H1 (cell line): ENCODE results near the gene TMEM97. TPM values are rescaled to one million over a fixed set of nuclear protein-coding genes. Genes with fewer than 3 reads are reported as not detected.

ENCODE experiments used
- CBX8 ChIP-seq: fragments of 300-800, 300-1000 bp; sonication (generic); IDR thresholded peaks from 2 replicates; pipeline ENCODE4 v1.7.1; 2016; ENCODE audit warnings: low read depth, low read length, borderline replicate concordance
- CEBPB ChIP-seq: IDR thresholded peaks from 2 replicates; pipeline ENCODE4 v1.6.1; 2012; ENCODE audit warnings: low read depth, low read length
- CHD1 ChIP-seq: IDR thresholded peaks from 2 replicates; pipeline ENCODE4 v1.6.1; 2012; ENCODE audit warnings: low read depth, low read length, improper control_type of control experiment
- EGR1 ChIP-seq: IDR thresholded peaks from 2 replicates; pipeline ENCODE4 v1.6.1; 2011; ENCODE audit warnings: low read depth, low read length, borderline replicate concordance
- EP300 ChIP-seq, 2 experiments: IDR thresholded peaks; 1 replicate in 1 of 2; 2 replicates in 1 of 2; pipeline ENCODE4 v1.6.1; 2011 to 2012; ENCODE audit warnings: low read depth in 2 of 2, low read length in 2 of 2, mild to moderate bottlenecking in 2 of 2, borderline replicate concordance in 1 of 2, inconsistent platforms in 1 of 2, moderate library complexity in 1 of 2
- FOSL1 ChIP-seq: IDR thresholded peaks from 2 replicates; pipeline ENCODE4 v1.6.1; 2011; ENCODE audit warnings: mild to moderate bottlenecking, low read depth, low read length, moderate library complexity; ENCODE audit not compliant: insufficient read depth
- HDAC6 ChIP-seq: IDR thresholded peaks from one replicate; pipeline ENCODE4 v1.7.1; 2012; ENCODE audit warnings: low read depth, mild to moderate bottlenecking, inconsistent platforms, low read length, moderate library complexity
- JUN ChIP-seq: IDR thresholded peaks from 2 replicates; pipeline ENCODE4 v1.6.1; 2011; ENCODE audit warnings: low read depth, mild to moderate bottlenecking, improper control_type of control experiment, low read length
- MAFK ChIP-seq: IDR thresholded peaks from 2 replicates; pipeline ENCODE4 v1.6.1; 2012; ENCODE audit warnings: low read depth, mild to moderate bottlenecking, improper control_type of control experiment, low read length
- NANOG ChIP-seq: IDR thresholded peaks from 2 replicates; pipeline ENCODE4 v1.6.1; 2011; ENCODE audit warnings: low read length, low read depth, mild to moderate bottlenecking, inconsistent platforms; ENCODE audit not compliant: insufficient read depth, poor library complexity, severe bottlenecking
- PHF8 ChIP-seq: fragments of 200-600 bp; sonication (generic); conservative IDR thresholded peaks from 2 replicates; pipeline ENCODE4 v1.7.1; 2012; ENCODE audit warnings: low read depth, mild to moderate bottlenecking, inconsistent platforms, low read length, moderate library complexity
- POLR2A ChIP-seq, 2 experiments: IDR thresholded peaks; 1 replicate in 1 of 2; 2 replicates in 1 of 2; pipeline ENCODE4 v1.6.1; 2011; ENCODE audit warnings: low read depth in 2 of 2, low read length in 2 of 2, mild to moderate bottlenecking in 2 of 2; ENCODE audit errors: control extremely low read depth in 1 of 2
- RNF2 ChIP-seq: fragments of 200-900, 300-1000 bp; sonication (generic); IDR thresholded peaks from 2 replicates; pipeline ENCODE4 v1.7.1; 2016; ENCODE audit warnings: borderline replicate concordance, low read depth, mild to moderate bottlenecking, antibody characterized with exemption, low read length; ENCODE audit not compliant: poor library complexity, severe bottlenecking; ENCODE audit errors: missing control alignments
- SIN3A ChIP-seq, 2 experiments: IDR thresholded peaks in 1 of 2; conservative IDR thresholded peaks in 1 of 2; 2 replicates each; pipeline ENCODE4 v1.6.1; 2011 to 2012; ENCODE audit warnings: low read length in 2 of 2, improper control_type of control experiment in 1 of 2, low read depth in 1 of 2, mild to moderate bottlenecking in 1 of 2
- SP2 ChIP-seq: IDR thresholded peaks from 2 replicates; pipeline ENCODE4 v1.6.1; 2012; ENCODE audit warnings: mild to moderate bottlenecking, low read length, inconsistent platforms
- TAF7 ChIP-seq: optimal IDR thresholded peaks from 2 replicates; pipeline ENCODE3; 2011; ENCODE audit warnings: low read depth, mild to moderate bottlenecking, inconsistent platforms, low read length, moderate library complexity, borderline replicate concordance
- TEAD4 ChIP-seq: IDR thresholded peaks from 2 replicates; pipeline ENCODE4 v1.6.1; 2012; ENCODE audit warnings: low read depth, low read length, inconsistent platforms, mixed read lengths
- polyA plus RNA-seq, 7 experiments: library from polyadenylated mRNA; depleted of rRNA in 3 of 7; stranded (reverse) in 5 of 7; unstranded in 2 of 7; fragments of >200 nt in 5 of 7; fragments of 200-250 nt in 2 of 7; gene quantifications; 1 replicate in 5 of 7; 2 replicates in 1 of 7; 4 replicates in 1 of 7; pipeline versions ENCODE4 v1.2.1 to v1.2.3, GENCODE V29; 2011 to 2013; ENCODE audit warnings: missing spikeins in 2 of 7, mixed read lengths in 2 of 7
- total RNA-seq: library from RNA; stranded (reverse); fragmentation: NEBNext Ultra II Directional; extraction: Animal tissue kit (Norgen Biotek cat#: 25700); gene quantifications from 2 replicates; pipeline ENCODE4 v1.2.1, GENCODE V29; 2021
- TF ChIP-seq, protein P1 (sequence below): IDR thresholded peaks from 2 replicates; pipeline ENCODE4 v1.6.1; 2012; ENCODE audit warnings: low read length, inconsistent platforms
- TF ChIP-seq, protein P2 (sequence below): IDR thresholded peaks from 2 replicates; pipeline ENCODE4 v1.6.1; 2012; ENCODE audit warnings: inconsistent platforms
- TF ChIP-seq, protein P3 (sequence below): IDR thresholded peaks from 2 replicates; pipeline ENCODE4 v1.6.1; 2012; ENCODE audit warnings: inconsistent platforms

The TMEM97 gene
- total and polyA plus RNA-seq, 2 of the 8 experiments (the other 6 are each of a cell fraction or from before 2014, with no cell fraction given): 126 to 130 TPM

DNA sequence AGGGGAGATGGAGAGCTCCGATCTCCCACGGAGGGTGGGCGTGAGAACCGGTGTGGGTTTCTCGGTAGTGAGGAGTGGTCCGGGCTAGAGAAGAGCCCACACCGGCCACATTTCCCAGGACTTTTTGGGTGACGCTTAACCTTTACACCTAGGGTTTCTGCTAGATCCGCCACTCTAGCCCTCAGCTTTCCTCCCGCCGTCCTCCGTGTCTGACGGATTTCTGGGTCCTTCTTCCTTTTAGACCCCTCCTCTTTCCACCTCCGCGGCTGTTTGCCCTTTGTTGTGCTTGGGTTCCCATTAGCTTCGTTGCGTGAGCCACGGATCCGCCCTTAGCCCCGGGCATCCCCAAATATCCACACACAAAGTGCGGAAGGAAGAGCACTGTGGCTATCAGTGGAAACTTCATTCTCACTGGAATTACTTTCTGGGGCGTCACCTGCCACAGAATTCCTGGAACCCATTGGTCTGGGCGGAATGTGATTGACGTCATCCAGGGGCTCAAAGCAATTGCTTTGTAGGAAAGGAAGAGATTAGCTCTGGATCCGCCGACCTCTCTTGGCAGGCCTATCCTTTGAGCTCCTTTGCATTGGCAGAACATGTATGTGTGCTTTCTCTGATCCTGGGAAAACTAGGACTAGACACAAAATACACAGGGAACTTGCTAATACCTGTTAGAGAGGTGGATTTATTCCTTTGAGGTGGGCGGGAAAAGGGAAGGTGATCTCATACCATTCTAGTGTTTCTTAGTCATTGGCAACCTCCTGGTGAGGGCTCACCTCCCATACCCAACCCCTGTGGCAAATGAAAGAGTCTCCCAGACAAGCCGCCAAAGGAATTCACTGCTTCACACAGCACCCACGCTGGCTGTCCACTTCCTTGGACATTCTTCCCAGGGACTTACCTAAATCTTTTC is 17.2 kb downstream of the TMEM97 start (continued):
- TF ChIP-seq FOSL1 (no peak), JUN (0 out of 2 replicates have a peak, but pooled peaks have one; percentile 25), PHF8 (peak; percentile 14), EP300 (IDR thresholded peaks at IDR 0.05; ENCODE audit: borderline replicate concordance in 1 of 2, low read depth in 2 of 2, low read length in 2 of 2) (no peak), CHD1 (no peak), TEAD4 (peak; percentile 78), MAFK (no peak), HDAC6 (no peak), TAF7 (no peak), NANOG (no peak), POLR2A (IDR thresholded peaks at IDR 0.05; ENCODE audit: control extremely low read depth in 1 of 2, low read depth in 2 of 2, low read length in 2 of 2) (peak; percentile 51 to 87), EGR1 (no peak), RNF2 (no peak), SIN3A (conservative IDR thresholded peaks at IDR 0.05 in 1 of 2, IDR thresholded peaks at IDR 0.05 in 1 of 2; ENCODE audit: low read depth in 1 of 2, low read length in 2 of 2) (peak; percentile 48 to 72; a peak in 1 of 4 replicates), CEBPB (no peak), CBX8 (no peak), SP2 (no peak)
- TF ChIP-seq, protein P1, sequence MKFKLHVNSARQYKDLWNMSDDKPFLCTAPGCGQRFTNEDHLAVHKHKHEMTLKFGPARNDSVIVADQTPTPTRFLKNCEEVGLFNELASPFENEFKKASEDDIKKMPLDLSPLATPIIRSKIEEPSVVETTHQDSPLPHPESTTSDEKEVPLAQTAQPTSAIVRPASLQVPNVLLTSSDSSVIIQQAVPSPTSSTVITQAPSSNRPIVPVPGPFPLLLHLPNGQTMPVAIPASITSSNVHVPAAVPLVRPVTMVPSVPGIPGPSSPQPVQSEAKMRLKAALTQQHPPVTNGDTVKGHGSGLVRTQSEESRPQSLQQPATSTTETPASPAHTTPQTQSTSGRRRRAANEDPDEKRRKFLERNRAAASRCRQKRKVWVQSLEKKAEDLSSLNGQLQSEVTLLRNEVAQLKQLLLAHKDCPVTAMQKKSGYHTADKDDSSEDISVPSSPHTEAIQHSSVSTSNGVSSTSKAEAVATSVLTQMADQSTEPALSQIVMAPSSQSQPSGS: peak; percentile 95
- TF ChIP-seq, protein P2, sequence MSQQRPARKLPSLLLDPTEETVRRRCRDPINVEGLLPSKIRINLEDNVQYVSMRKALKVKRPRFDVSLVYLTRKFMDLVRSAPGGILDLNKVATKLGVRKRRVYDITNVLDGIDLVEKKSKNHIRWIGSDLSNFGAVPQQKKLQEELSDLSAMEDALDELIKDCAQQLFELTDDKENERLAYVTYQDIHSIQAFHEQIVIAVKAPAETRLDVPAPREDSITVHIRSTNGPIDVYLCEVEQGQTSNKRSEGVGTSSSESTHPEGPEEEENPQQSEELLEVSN: no peak
- TF ChIP-seq, protein P3, sequence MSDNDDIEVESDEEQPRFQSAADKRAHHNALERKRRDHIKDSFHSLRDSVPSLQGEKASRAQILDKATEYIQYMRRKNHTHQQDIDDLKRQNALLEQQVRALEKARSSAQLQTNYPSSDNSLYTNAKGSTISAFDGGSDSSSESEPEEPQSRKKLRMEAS: no peak; the same call in 1 of the 2 replicates
